HepG2 (cell line): ENCODE data around the gene TMEM214. TPM values are rescaled to one million over a fixed set of nuclear protein-coding genes. Genes with fewer than 3 reads are reported as not detected.

Experiments used
- ATAC-seq: fragments of 200-7000 bp; cut with Tn5 transposase; 3 replicates; pipeline ENCODE4 v1.9.1; 2020; ENCODE audit warnings: mild to moderate bottlenecking, moderate library complexity
- BruUV-seq: library from RNA; stranded (reverse); fragments of 400-500 nt; replicated peaks from 2 replicates; lab custom pipeline; 2021; lab: Mats Ljungman, UMichigan
- CTCF ChIA-PET: fragments of 300-600 bp; formaldehyde crosslinking; extraction: SDS; loops from one replicate; lab custom pipeline; 2021; ENCODE audit warnings: low total read pairs, inconsistent platforms, low intra/inter-chr PET ratio; lab: Yijun Ruan, JAX
- POLR2A ChIA-PET: fragments of 350-600 bp; sonication (Branson Sonifier 250); formaldehyde crosslinking; loops from one replicate; lab custom pipeline; 2020; ENCODE audit warnings: antibody characterized with exemption, inconsistent platforms; lab: Yijun Ruan, JAX
- DNase-seq: peaks from one replicate; pipeline ENCODE4 v3.0.0-alpha.2; 2015; ENCODE audit warnings: low spot score
- FAIRE-seq: peaks from 3 replicates; lab custom pipeline; 2011; peaks lifted over from hg19 to GRCh38; lab: Jason Lieb, UNC
- H2AFZ ChIP-seq: one replicate; pipeline ENCODE4 v1.6.1; 2011; ENCODE audit warnings: low read length, inconsistent platforms
- H3K27ac ChIP-seq: fragments of 300-600 bp; 3 replicates; pipeline ENCODE4 v1.8.0; 2011; ENCODE audit warnings: mixed run types, mild to moderate bottlenecking, mixed read lengths, low read length, inconsistent platforms; ENCODE audit not compliant: insufficient read depth; ENCODE audit errors: extremely low read length
- H3K27me3 ChIP-seq, 2 experiments: fragments of 200-600 bp in 1 of 2; 2 replicates in 1 of 2; 3 replicates in 1 of 2; pipeline versions ENCODE4 v1.6.0 to v1.8.0; 2011; ENCODE audit warnings: low read length in 2 of 2, mild to moderate bottlenecking in 2 of 2, moderate library complexity in 2 of 2, inconsistent platforms in 1 of 2; ENCODE audit not compliant: insufficient read depth in 2 of 2, control insufficient read depth in 1 of 2
- H3K36me3 ChIP-seq, 2 experiments: fragments of 200-600 bp in 1 of 2; replicated peaks in 1 of 2; 2 replicates in 1 of 2; 3 replicates in 1 of 2; pipeline versions ENCODE4 v1.5.1 to v1.8.0; 2011; ENCODE audit warnings: low read length in 2 of 2, inconsistent platforms in 1 of 2; ENCODE audit not compliant: insufficient read depth in 2 of 2, control insufficient read depth in 1 of 2
- H3K4me1 ChIP-seq: 2 replicates; pipeline ENCODE4 v1.5.1; 2012; ENCODE audit warnings: low read length, inconsistent platforms; ENCODE audit not compliant: insufficient read depth
- H3K4me2 ChIP-seq: 2 replicates; pipeline ENCODE4 v1.6.0; 2011; ENCODE audit warnings: low read depth, low read length, inconsistent platforms
- H3K4me3 ChIP-seq, 3 experiments: fragments of 200-600 bp in 1 of 3; sonication (generic), shearing (Covaris generic) in 1 of 3; replicated peaks in 1 of 3; 2 replicates each; pipeline ENCODE4 v1.5.1; 2011 to 2016; ENCODE audit warnings: low read length in 3 of 3, inconsistent platforms in 2 of 3, low read depth in 2 of 3, mild to moderate bottlenecking in 2 of 3, control low read depth in 1 of 3, mixed read lengths in 1 of 3; ENCODE audit not compliant: insufficient read depth in 1 of 3
- H3K79me2 ChIP-seq: one replicate; pipeline ENCODE4 v1.6.1; 2011; ENCODE audit warnings: low read length, inconsistent platforms; ENCODE audit not compliant: insufficient read depth
- H3K9ac ChIP-seq: 2 replicates; pipeline ENCODE4 v1.6.0; 2011; ENCODE audit warnings: mild to moderate bottlenecking, low read depth, low read length, inconsistent platforms; ENCODE audit not compliant: insufficient read depth
- H3K9me3 ChIP-seq: 2 replicates; pipeline ENCODE4 v1.5.1; 2012; ENCODE audit warnings: mild to moderate bottlenecking, low read length
- H4K20me1 ChIP-seq: 2 replicates; pipeline ENCODE4 v1.6.0; 2011; ENCODE audit warnings: inconsistent platforms, mild to moderate bottlenecking, low read length, moderate library complexity; ENCODE audit not compliant: insufficient read depth
- ADNP ChIP-seq: sonication (generic); formaldehyde crosslinking; IDR thresholded peaks from 2 replicates; pipeline ENCODE4 v1.4.0; 2020; ENCODE audit warnings: missing genetic modification reagents
- FOXK2 ChIP-seq: fragments of 450-650 bp; IDR thresholded peaks from 2 replicates; pipeline ENCODE4 v1.6.1; 2016
- KLF6 ChIP-seq: IDR thresholded peaks from 2 replicates; pipeline ENCODE4 v1.8.0; 2016; ENCODE audit warnings: missing biosample characterization, missing genetic modification reagents
- NBN ChIP-seq: fragments of 450-650 bp; conservative IDR thresholded peaks from 2 replicates; pipeline ENCODE4 v1.6.1; 2017
- PCBP2 ChIP-seq: fragments of 200-400 bp; formaldehyde crosslinking; optimal IDR thresholded peaks from 2 replicates; pipeline ENCODE3; 2018; ENCODE audit warnings: low read length, low read depth; ENCODE audit not compliant: poor library complexity, severe bottlenecking
- POLR2AphosphoS5 ChIP-seq: IDR thresholded peaks from 2 replicates; pipeline ENCODE4 v1.6.1; 2012; ENCODE audit warnings: low read depth, low read length
- RBFOX2 ChIP-seq: fragments of 200-400 bp; formaldehyde crosslinking; IDR thresholded peaks from 2 replicates; pipeline ENCODE4 v1.6.1; 2017; ENCODE audit warnings: low read depth, mild to moderate bottlenecking, low read length
- REL ChIP-seq: sonication (generic); formaldehyde crosslinking; conservative IDR thresholded peaks from 2 replicates; pipeline ENCODE4 v1.8.0; 2022; ENCODE audit warnings: mild to moderate bottlenecking, missing genetic modification reagents, moderate library complexity
- ZNF101 ChIP-seq: sonication (generic); formaldehyde crosslinking; IDR thresholded peaks from 2 replicates; pipeline ENCODE4 v1.4.0; 2020; ENCODE audit warnings: mild to moderate bottlenecking, low read depth, missing genetic modification reagents, borderline replicate concordance
- ZNF615 ChIP-seq: sonication (generic); formaldehyde crosslinking; IDR thresholded peaks from 2 replicates; pipeline ENCODE4 v1.5.0; 2020; ENCODE audit warnings: mild to moderate bottlenecking, missing genetic modification reagents, borderline replicate concordance
- WGBS: methylation state at CpG from one replicate; pipeline ENCODE4 v1.1.6; 2017; ENCODE audit warnings: low lambda C conversion rate; 5-methylcytosine and 5-hydroxymethylcytosine counted together
- in situ Hi-C: cut with HindIII; loops from 2 replicates; pipeline ENCODE4 v1.10.0; 2017; ENCODE audit warnings: low pct_unique_long_range_greater_than_20kb; ENCODE audit not compliant: extremely low pct_ligation_motif_present
- intact Hi-C: fragments of 100-400 bp; cut with micrococcal nuclease; formaldehyde crosslinking; loops from one replicate; pipeline ENCODE4 v1.10.0; 2022; ENCODE audit not compliant: unreplicated experiment
- polyA plus RNA-seq, 8 experiments: library from polyadenylated mRNA; depleted of rRNA in 3 of 8; stranded (reverse) in 7 of 8; unstranded in 1 of 8; fragments of >200 nt; fragmentation: Illumina TruSeq in 4 of 8; extraction: Trizol in 4 of 8; gene quantifications; 2 replicates each; pipeline versions ENCODE4 v1.2.1 to v1.2.3, GENCODE V29; 2011 to 2016; ENCODE audit warnings: low read depth in 4 of 8, missing spikeins in 1 of 8, mixed read lengths in 1 of 8; ENCODE audit not compliant: insufficient read depth in 1 of 8
- total RNA-seq, 5 experiments: library from RNA; depleted of rRNA; stranded (reverse); fragments of >200 nt; fragmentation: Illumina TruSeq; extraction: Trizol; gene quantifications; 2 replicates each; pipeline ENCODE4 v1.2.3, GENCODE V29; 2016; ENCODE audit warnings: low read depth in 1 of 5
- TF ChIP-seq, protein P1 (sequence below): sonication (generic); formaldehyde crosslinking; IDR thresholded peaks from 2 replicates; pipeline ENCODE4 v1.4.0; 2020; ENCODE audit warnings: missing genetic modification reagents
- TF ChIP-seq, protein P2 (sequence below): sonication (generic); formaldehyde crosslinking; IDR thresholded peaks from 2 replicates; pipeline ENCODE4 v1.5.0; 2020; ENCODE audit warnings: missing genetic modification reagents

TMEM214 gene
- total and polyA plus RNA-seq, 2 of the 13 experiments (the other 11 are each of a cell fraction or from before 2014, with no cell fraction given), result 58.3 to 132 TPM

DNA sequence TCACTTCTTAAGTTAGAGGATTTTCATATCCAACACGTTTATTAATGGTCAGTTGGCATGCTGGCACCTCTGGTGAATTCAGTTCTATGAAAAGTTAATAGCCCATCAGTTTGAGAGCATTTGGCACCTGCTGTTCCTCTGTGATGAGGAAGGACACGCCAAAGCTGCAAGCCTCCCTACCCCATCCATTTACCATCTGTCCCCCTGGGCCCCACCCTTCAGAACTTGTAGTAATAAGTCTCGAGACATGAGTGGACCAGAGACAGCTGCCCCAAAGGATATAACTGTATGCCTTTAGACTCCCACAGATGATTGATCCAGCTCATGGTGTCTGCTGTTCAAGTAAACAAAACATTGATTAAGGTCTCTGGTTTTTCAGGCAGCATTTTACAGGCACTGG lies 32.4 kb downstream of the TMEM214 start:
- H3K4me3 ChIP-seq, result no peak overlapping the region
- no peak overlapping the region for H2AFZ ChIP-seq
- 98% methylated on average over 3 of the region's 3 CpGs for WGBS
- no peaks in the 10 kb centered on the region for H3K27me3 ChIP-seq
- CTCF ChIA-PET, result no interaction called here
- in situ Hi-C loops (no loop called here), intact Hi-C loops (no loop called here)
- peaks cover 18 to 27% of the 10 kb centered on the region in 2 experiments for H3K36me3 ChIP-seq
- no peak for FAIRE-seq
- ATAC-seq, result no peak
- POLR2A ChIA-PET, result interaction anchor here (1.3 to 11.6 kb wide), 5 partner anchors 7 to 28 kb away, joined by 4 to 100 read pairs (median 14); partner anchors contain the start of genes AGBL5 and KHK
- H3K9me3 ChIP-seq, result no peaks in the 10 kb centered on the region
- H3K9ac ChIP-seq, result no peak overlapping the region
- peaks cover 17% of the 10 kb centered on the region for H3K79me2 ChIP-seq
- peaks cover 20% of the 10 kb centered on the region for H3K4me1 ChIP-seq
- TF ChIP-seq KLF6 (CRISPR knock-in tag), result no peak
- 0 out of 2 replicates have a peak, but pooled peaks have one; percentile 23 for TF ChIP-seq REL (CRISPR knock-in tag)
- H3K4me2 ChIP-seq, result no peak overlapping the region
- H4K20me1 ChIP-seq, result peaks cover 2% of the 10 kb centered on the region; the same call in 1 of the 2 replicates
- H3K27ac ChIP-seq, result no peak overlapping the region
- BruUV-seq, result no TSS peak
- no peak for DNase-seq

DNA sequence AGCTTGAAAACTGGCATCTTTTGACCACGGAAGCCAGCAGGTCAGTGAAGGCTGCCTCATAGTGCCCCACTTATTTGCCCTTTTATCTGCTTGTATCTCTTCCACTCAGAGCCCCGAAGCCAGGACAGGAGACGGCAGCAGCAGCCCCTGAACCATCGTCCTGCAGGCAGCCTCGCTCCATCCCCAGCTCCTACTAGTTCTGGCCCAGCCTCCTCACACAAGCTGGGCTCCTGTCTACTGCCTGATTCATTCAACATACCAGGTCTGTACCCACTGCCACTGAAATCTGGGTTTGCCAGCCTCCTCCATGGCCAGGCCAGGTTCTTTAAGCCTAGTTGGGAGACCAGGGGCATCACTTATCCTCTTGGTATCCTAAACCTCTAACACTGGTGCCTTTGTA lies 34.6 kb downstream of the TMEM214 start:
- Histone ChIP-seq H3K27ac (no peak overlapping the region), H3K36me3 (peaks cover 15 to 27% of the 10 kb centered on the region in 2 experiments), H3K4me2 (no peak overlapping the region), H3K79me2 (peaks cover 30% of the 10 kb centered on the region), H3K9me3 (no peaks in the 10 kb centered on the region), H3K9ac (no peak overlapping the region), H3K4me1 (peaks cover 29% of the 10 kb centered on the region)
- BruUV-seq, result no TSS peak
- no peak for DNase-seq
- CTCF ChIA-PET, result no interaction called here
- intact Hi-C loops, result no loop called here
- 97% methylated on average over 5 of the region's 5 CpGs for WGBS
- TF ChIP-seq PCBP2 (no peak), POLR2AphosphoS5 (peak; percentile 19; the same call in 1 of the 2 replicates), FOXK2 (no peak), ZNF615 (CRISPR knock-in tag) (no peak), ADNP (no peak), NBN (no peak), RBFOX2 (peak; percentile 66), ZNF101 (no peak)
- TF ChIP-seq, protein P1, sequence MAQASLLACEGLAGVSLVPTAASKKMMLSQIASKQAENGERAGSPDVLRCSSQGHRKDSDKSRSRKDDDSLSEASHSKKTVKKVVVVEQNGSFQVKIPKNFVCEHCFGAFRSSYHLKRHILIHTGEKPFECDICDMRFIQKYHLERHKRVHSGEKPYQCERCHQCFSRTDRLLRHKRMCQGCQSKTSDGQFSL (CRISPR knock-in tag), result no peak
- TF ChIP-seq, protein P2, sequence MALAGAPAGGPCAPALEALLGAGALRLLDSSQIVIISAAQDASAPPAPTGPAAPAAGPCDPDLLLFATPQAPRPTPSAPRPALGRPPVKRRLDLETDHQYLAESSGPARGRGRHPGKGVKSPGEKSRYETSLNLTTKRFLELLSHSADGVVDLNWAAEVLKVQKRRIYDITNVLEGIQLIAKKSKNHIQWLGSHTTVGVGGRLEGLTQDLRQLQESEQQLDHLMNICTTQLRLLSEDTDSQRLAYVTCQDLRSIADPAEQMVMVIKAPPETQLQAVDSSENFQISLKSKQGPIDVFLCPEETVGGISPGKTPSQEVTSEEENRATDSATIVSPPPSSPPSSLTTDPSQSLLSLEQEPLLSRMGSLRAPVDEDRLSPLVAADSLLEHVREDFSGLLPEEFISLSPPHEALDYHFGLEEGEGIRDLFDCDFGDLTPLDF (CRISPR knock-in tag), result no peak
- TF ChIP-seq, all 625 proteins: peak for 2
- in situ Hi-C loops, result no loop called here
- Histone ChIP-seq H4K20me1 (peaks cover 2% of the 10 kb centered on the region; the same call in 1 of the 2 replicates), H2AFZ (no peak overlapping the region), H3K4me3 (no peak overlapping the region), H3K27me3 (no peaks in the 10 kb centered on the region; a peak in 1 of 5 replicates)
- ATAC-seq (no peak), FAIRE-seq (no peak)
- POLR2A ChIA-PET, result interaction anchor here (1.2 to 11.6 kb wide), 6 partner anchors 9 to 28 kb away, joined by 3 to 100 read pairs (median 5); partner anchors contain the start of gene AGBL5
